ENCODE results near the gene CELSR1. TPM values are rescaled to one million over a fixed set of nuclear protein-coding genes. Genes with fewer than 3 reads are reported as not detected.

Gene CELSR1
- total and polyA plus RNA-seq, 2 donors (not counting 1 experiment from before 2014, with no cell fraction given) = 30.2 to 34.8 TPM

GRCh38 chr22:46331496-46331895, 205.9 kb downstream of the CELSR1 start:
- Histone ChIP-seq H3K79me2 (ENCODE audit: control insufficient read depth, insufficient read depth, low read length) (peaks cover 15% of the 10 kb centered on the region), H3K27ac (ENCODE audit: low read length in 2 of 2) (no peak overlapping the region), H3K9me3 (ENCODE audit: control extremely low read depth in 1 of 3, control insufficient read depth in 2 of 3, insufficient read depth in 1 of 3, low read length in 2 of 3) (peaks cover 0 to 4% (median 0%) of the 10 kb centered on the region in 3 donors), H3K27me3 (replicated peaks in 1 of 4; ENCODE audit: control extremely low read depth in 1 of 4, control insufficient read depth in 3 of 4, insufficient read depth in 4 of 4, low read length in 3 of 4) (no peaks in the 10 kb centered on the region), H3K9ac (ENCODE audit: low read length) (no peak overlapping the region), H3K36me3 (replicated peaks in 1 of 2; ENCODE audit: control extremely low read depth in 1 of 2, control insufficient read depth in 1 of 2, extremely low read depth in 1 of 2, insufficient read depth in 2 of 2, low read length in 1 of 2) (no peaks in the 10 kb centered on the region), H3K4me3 (ENCODE audit: control extremely low read depth in 1 of 5, extremely low read depth in 1 of 5, insufficient read depth in 1 of 5, low read depth in 2 of 5, low read length in 4 of 5) (no peak overlapping the region), H4K20me1 (ENCODE audit: control insufficient read depth, insufficient read depth, low read length, poor library complexity, severe bottlenecking) (peaks cover 6% of the 10 kb centered on the region), H3K4me2 (replicated peaks; ENCODE audit: low read depth, low read length, poor library complexity, severe bottlenecking) (no peak overlapping the region), H2AFZ (ENCODE audit: insufficient read depth, low read depth, low read length, poor library complexity, severe bottlenecking) (no peak overlapping the region), H3K4me1 (ENCODE audit: control insufficient read depth in 2 of 2, insufficient read depth in 2 of 2, low read length in 2 of 2) (peaks cover 3 to 9% of the 10 kb centered on the region in 2 donors)
- TF ChIP-seq CTCF (IDR thresholded peaks at IDR 0.05) = no peak
- no peak for TF ChIP-seq EZH2 (IDR thresholded peaks at IDR 0.05; ENCODE audit: borderline replicate concordance, insufficient read depth, low read depth, low read length, poor library complexity, severe bottlenecking)
- H3K9me3 Mint-ChIP-seq (ENCODE audit: insufficient read depth) = no peaks in the 10 kb centered on the region
- no peak overlapping the region for H3K4me3 Mint-ChIP-seq
- DNase-seq = no peak
- no peaks in the 10 kb centered on the region for H3K27me3 Mint-ChIP-seq
- H3K4me1 Mint-ChIP-seq = peaks cover 9% of the 10 kb centered on the region
- intact Hi-C loops (cut with micrococcal nuclease) = no loop called here
- ATAC-seq (ENCODE audit: low read depth) = no peak
- ChIA-PET CTCF (interaction anchor here (1.0 kb wide), 1 partner anchor 36 kb away, joined by 3 read pairs; no protein-coding TSS in a partner anchor), POLR2A (interaction anchor here (0.6 kb wide), 1 partner anchor 215 kb away, joined by 3 read pairs; no protein-coding TSS in a partner anchor)
- 98% methylated on average over 19 of the region's 23 CpGs for WGBS (ENCODE audit: insufficient coverage)
- no peak overlapping the region for H3K27ac Mint-ChIP-seq

DNA sequence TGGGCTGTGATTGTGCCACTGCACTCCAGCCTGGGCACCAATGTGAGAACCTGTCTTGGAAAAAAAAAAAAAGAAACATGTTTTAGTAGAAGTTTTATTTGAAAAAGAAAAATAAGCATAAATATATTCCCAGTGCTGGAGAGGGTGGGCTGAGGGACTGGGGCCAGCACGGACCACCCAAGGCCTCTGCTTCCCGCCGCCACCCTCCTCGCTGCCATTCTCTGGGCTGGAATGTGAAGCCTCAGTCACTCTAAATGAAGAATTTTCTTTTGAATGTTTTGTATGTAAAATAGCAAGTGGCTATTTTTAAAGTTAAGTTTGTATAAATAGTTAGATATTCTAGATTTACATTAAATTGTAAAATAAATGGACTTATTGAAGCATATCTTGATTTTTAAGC, 207.0 kb downstream of the CELSR1 start:
- H4K20me1 ChIP-seq (ENCODE audit: control insufficient read depth, insufficient read depth, low read length, poor library complexity, severe bottlenecking) = no peaks in the 10 kb centered on the region
- no peak for ATAC-seq (ENCODE audit: low read depth)
- no peaks in the 10 kb centered on the region for H3K9me3 Mint-ChIP-seq (ENCODE audit: insufficient read depth)
- no peak overlapping the region for H2AFZ ChIP-seq (ENCODE audit: insufficient read depth, low read depth, low read length, poor library complexity, severe bottlenecking)
- POLR2A ChIA-PET = no interaction called here
- no peaks in the 10 kb centered on the region for H3K27me3 ChIP-seq (replicated peaks in 1 of 4; ENCODE audit: control extremely low read depth in 1 of 4, control insufficient read depth in 3 of 4, insufficient read depth in 4 of 4, low read length in 3 of 4)
- no peaks in the 10 kb centered on the region for H3K36me3 ChIP-seq (replicated peaks in 1 of 2; ENCODE audit: control extremely low read depth in 1 of 2, control insufficient read depth in 1 of 2, extremely low read depth in 1 of 2, insufficient read depth in 2 of 2, low read length in 1 of 2)
- H3K79me2 ChIP-seq (ENCODE audit: control insufficient read depth, insufficient read depth, low read length) = peaks cover 4% of the 10 kb centered on the region
- WGBS (ENCODE audit: insufficient coverage) = 100% methylated on average over 4 of the region's 4 CpGs
- H3K27ac ChIP-seq (ENCODE audit: low read length in 2 of 2) = no peak overlapping the region
- no peak overlapping the region for H3K4me2 ChIP-seq (replicated peaks; ENCODE audit: low read depth, low read length, poor library complexity, severe bottlenecking)
- CTCF ChIA-PET = interaction anchor here (1.0 kb wide), 1 partner anchor 37 kb away, joined by 3 read pairs; no protein-coding TSS in a partner anchor
- TF ChIP-seq EZH2 (IDR thresholded peaks at IDR 0.05; ENCODE audit: borderline replicate concordance, insufficient read depth, low read depth, low read length, poor library complexity, severe bottlenecking) (no peak), CTCF (IDR thresholded peaks at IDR 0.05) (no peak)
- H3K27ac Mint-ChIP-seq = no peak overlapping the region
- no peaks in the 10 kb centered on the region for H3K9me3 ChIP-seq (ENCODE audit: control extremely low read depth in 1 of 3, control insufficient read depth in 2 of 3, insufficient read depth in 1 of 3, low read length in 2 of 3)
- intact Hi-C loops (cut with micrococcal nuclease) = no loop called here
- no peak overlapping the region for H3K9ac ChIP-seq (ENCODE audit: low read length)
- peaks cover 0 to 7% of the 10 kb centered on the region in 2 donors for H3K4me1 ChIP-seq (ENCODE audit: control insufficient read depth in 2 of 2, insufficient read depth in 2 of 2, low read length in 2 of 2)
- H3K4me3 ChIP-seq (ENCODE audit: control extremely low read depth in 1 of 5, extremely low read depth in 1 of 5, insufficient read depth in 1 of 5, low read depth in 2 of 5, low read length in 4 of 5) = no peak overlapping the region
- H3K4me1 Mint-ChIP-seq = peaks cover 5% of the 10 kb centered on the region
- DNase-seq = no peak
- H3K27me3 Mint-ChIP-seq = no peaks in the 10 kb centered on the region
- no peak overlapping the region for H3K4me3 Mint-ChIP-seq
